Measurements from ENCODE around the gene ZFX.

The ZFX gene

GRCh38 chrX:24201216-24201615, 51.7 kb downstream of the ZFX start:
- DNase-seq (ENCODE audit: low spot score) (no peak), FAIRE-seq (no peak)

GRCh38 chrX:24202465-24203031, 53.0 kb downstream of the ZFX start:
- DNase-seq (ENCODE audit: low spot score) (no peak), FAIRE-seq (no peak)

GRCh38 chrX:24203072-24203808, 53.7 kb downstream of the ZFX start:
- no peak for DNase-seq (ENCODE audit: low spot score)
- no peak for FAIRE-seq

- no peak for FAIRE-seq
- no peak for DNase-seq (ENCODE audit: low spot score)
Observed at GRCh38 chrX:24204331-24204730, 54.8 kb downstream of the ZFX start.

GRCh38 chrX:24204958-24205357, 55.4 kb downstream of the ZFX start:
- FAIRE-seq = no peak

GRCh38 chrX:24207826-24208225, 58.3 kb downstream of the ZFX start:
- FAIRE-seq (no peak), DNase-seq (ENCODE audit: low spot score) (no peak)

More at GRCh38 chrX:24204958-24205357, 55.4 kb downstream of the ZFX start:
- no peak for DNase-seq (ENCODE audit: low spot score)

- DNase-seq (ENCODE audit: low spot score) = no peak
- no peak for FAIRE-seq
Observed at GRCh38 chrX:24208496-24209240, 59.1 kb downstream of the ZFX start.

- no peak for DNase-seq (ENCODE audit: low spot score)
- FAIRE-seq = no peak
Observed at GRCh38 chrX:24210190-24210589, 60.7 kb downstream of the ZFX start.

- no peak for FAIRE-seq
- no peak for DNase-seq (ENCODE audit: low spot score)
Observed at GRCh38 chrX:24214568-24214967, 65.0 kb downstream of the ZFX start.

GRCh38 chrX:24215272-24215671, 65.7 kb downstream of the ZFX start:
- FAIRE-seq (no peak), DNase-seq (ENCODE audit: low spot score) (no peak)

GRCh38 chrX:24216037-24216436, 66.5 kb downstream of the ZFX start:
- DNase-seq (ENCODE audit: low spot score) = no peak
- FAIRE-seq = no peak

- FAIRE-seq (no peak), DNase-seq (ENCODE audit: low spot score) (no peak)
Observed at GRCh38 chrX:24216827-24217226, 67.3 kb downstream of the ZFX start.

- no peak for FAIRE-seq
- no peak for DNase-seq (ENCODE audit: low spot score)
Observed at GRCh38 chrX:24219320-24219719, 69.8 kb downstream of the ZFX start.

- no peak for DNase-seq (ENCODE audit: low spot score)
Observed at GRCh38 chrX:24221872-24222271, 72.3 kb downstream of the ZFX start.

GRCh38 chrX:24225265-24225664, 75.7 kb downstream of the ZFX start:
- FAIRE-seq = no peak
- no peak for DNase-seq (ENCODE audit: low spot score)

More at GRCh38 chrX:24221872-24222271, 72.3 kb downstream of the ZFX start:
- FAIRE-seq = no peak

- DNase-seq (ENCODE audit: low spot score) (no peak), FAIRE-seq (no peak)
Observed at GRCh38 chrX:24226176-24226575, 76.6 kb downstream of the ZFX start.

GRCh38 chrX:24228596-24228995, 79.1 kb downstream of the ZFX start:
- no peak for DNase-seq (ENCODE audit: low spot score)
- FAIRE-seq = no peak

- DNase-seq (ENCODE audit: low spot score) (peak; percentile 5), FAIRE-seq (peak; percentile 47)
Observed at GRCh38 chrX:24229400-24229879, 79.9 kb downstream of the ZFX start.

- FAIRE-seq (no peak), DNase-seq (ENCODE audit: low spot score) (no peak)
Observed at GRCh38 chrX:24229976-24230375, 80.4 kb downstream of the ZFX start.

- DNase-seq (ENCODE audit: low spot score) = peak; percentile 46
- peak; percentile 84 for FAIRE-seq
Observed at GRCh38 chrX:24231131-24231540, 81.6 kb downstream of the ZFX start.

GRCh38 chrX:24231641-24232179, 82.2 kb downstream of the ZFX start:
- FAIRE-seq (no peak), DNase-seq (ENCODE audit: low spot score) (no peak)

- DNase-seq (ENCODE audit: low spot score) (no peak), FAIRE-seq (no peak)
Observed at GRCh38 chrX:24232796-24233195, 83.3 kb downstream of the ZFX start.

Data from RCC 7860 (cell line).